Measurements from ENCODE around the gene CROCC2.

Gene CROCC2

DNA sequence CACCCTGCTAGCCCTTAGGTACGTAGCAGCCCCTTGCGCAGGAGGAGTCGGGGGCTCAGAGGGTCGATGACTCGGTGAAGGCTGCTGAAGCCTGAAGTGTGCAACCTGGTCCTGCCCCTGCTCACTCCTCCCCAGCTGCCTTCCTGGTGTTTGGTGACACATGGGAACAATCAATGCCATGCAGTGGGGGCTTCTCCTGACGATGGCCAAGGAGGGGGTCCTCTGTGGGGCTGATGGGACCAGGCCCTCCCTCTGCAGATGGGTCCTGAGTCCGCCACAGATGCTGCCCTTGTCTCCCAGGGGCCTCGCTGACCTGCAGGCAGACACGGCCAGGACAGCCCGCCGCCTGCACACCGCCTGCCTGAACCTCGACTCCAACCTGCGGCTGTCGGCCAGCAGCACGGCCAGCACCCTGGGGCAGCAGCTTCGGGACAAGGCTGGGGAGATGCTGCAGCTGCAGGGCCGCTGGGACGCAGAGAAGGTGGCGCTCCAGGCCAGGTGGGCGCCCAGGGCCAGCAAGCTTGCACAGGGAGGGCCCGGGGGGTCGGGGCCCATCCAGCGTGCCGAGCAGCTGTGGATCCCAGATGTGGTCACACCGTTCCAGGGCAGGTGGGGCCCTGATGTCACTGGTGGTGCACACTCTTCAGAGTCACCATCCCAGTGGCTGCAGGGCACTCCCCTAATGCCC, 24.6 kb downstream of the CROCC2 start:
- no peaks in the 10 kb centered on the region for H3K9me2 ChIP-seq (ENCODE audit: low read depth, low read length)
- H3K4me3 ChIP-seq (ENCODE audit: low read depth, low read length, poor library complexity, severe bottlenecking), result no peak overlapping the region
- no peaks in the 10 kb centered on the region for H3K79me2 ChIP-seq (ENCODE audit: insufficient read depth, low read length)
- H3K36me3 ChIP-seq (ENCODE audit: insufficient read depth, low read length), result no peaks in the 10 kb centered on the region
- H3K9me3 ChIP-seq (ENCODE audit: low read length), result no peaks in the 10 kb centered on the region
- no peak overlapping the region for H3K9ac ChIP-seq (ENCODE audit: low read length)
- no peaks in the 10 kb centered on the region for H3F3A ChIP-seq (ENCODE audit: insufficient read depth, low read length)
- no peak overlapping the region for H2AFZ ChIP-seq (ENCODE audit: low read length)
- no peak overlapping the region for H3K4me2 ChIP-seq (ENCODE audit: low read length)
- H3K27me3 ChIP-seq (ENCODE audit: insufficient read depth, low read length), result no peaks in the 10 kb centered on the region
- H4K20me1 ChIP-seq (ENCODE audit: insufficient read depth, low read length), result no peaks in the 10 kb centered on the region
- TF ChIP-seq, protein P1, sequence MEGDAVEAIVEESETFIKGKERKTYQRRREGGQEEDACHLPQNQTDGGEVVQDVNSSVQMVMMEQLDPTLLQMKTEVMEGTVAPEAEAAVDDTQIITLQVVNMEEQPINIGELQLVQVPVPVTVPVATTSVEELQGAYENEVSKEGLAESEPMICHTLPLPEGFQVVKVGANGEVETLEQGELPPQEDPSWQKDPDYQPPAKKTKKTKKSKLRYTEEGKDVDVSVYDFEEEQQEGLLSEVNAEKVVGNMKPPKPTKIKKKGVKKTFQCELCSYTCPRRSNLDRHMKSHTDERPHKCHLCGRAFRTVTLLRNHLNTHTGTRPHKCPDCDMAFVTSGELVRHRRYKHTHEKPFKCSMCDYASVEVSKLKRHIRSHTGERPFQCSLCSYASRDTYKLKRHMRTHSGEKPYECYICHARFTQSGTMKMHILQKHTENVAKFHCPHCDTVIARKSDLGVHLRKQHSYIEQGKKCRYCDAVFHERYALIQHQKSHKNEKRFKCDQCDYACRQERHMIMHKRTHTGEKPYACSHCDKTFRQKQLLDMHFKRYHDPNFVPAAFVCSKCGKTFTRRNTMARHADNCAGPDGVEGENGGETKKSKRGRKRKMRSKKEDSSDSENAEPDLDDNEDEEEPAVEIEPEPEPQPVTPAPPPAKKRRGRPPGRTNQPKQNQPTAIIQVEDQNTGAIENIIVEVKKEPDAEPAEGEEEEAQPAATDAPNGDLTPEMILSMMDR (IDR thresholded peaks at IDR 0.05; ENCODE audit: low read length), result no peak
- no peak for TF ChIP-seq EZH2 (IDR thresholded peaks at IDR 0.05; ENCODE audit: borderline replicate concordance, low read length)
- no peak overlapping the region for H3K27ac ChIP-seq (ENCODE audit: low read depth, low read length, poor library complexity, severe bottlenecking)
- H3K4me1 ChIP-seq (ENCODE audit: insufficient read depth, low read length, severe bottlenecking), result no peaks in the 10 kb centered on the region

DNA sequence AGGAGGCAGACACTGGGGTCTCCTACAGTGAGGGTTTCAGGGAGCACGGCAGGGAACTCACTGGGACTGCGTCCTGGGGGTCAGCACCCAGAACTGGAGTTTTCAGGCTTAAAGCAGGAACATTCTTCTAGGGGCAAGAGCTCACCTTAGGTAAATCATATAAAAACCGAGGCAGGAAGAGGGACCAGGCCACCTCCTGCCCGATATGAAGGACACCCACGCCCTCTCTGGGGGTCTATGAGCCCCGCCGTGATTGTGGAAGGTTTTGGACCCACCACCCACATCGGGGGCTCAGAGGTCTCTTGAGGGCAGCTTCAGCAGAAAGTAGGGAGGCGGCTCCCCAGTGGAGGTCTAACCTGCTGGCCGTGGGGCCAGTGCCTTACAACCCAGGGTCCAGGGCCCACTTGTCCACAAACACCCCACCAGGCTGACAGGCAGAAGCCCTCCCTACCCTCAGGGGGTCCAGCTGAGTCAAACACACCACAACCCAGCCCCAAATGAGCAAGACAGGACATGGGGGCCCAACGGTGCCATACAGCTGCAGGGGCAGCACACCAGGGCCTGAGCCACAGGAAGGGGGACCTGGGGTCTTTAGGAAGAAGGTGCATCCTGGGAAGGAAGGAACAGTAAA, 25.3 kb downstream of the CROCC2 start:
- H4K20me1 ChIP-seq (ENCODE audit: insufficient read depth, low read length), result no peaks in the 10 kb centered on the region
- no peaks in the 10 kb centered on the region for H3F3A ChIP-seq (ENCODE audit: insufficient read depth, low read length)
- H2AFZ ChIP-seq (ENCODE audit: low read length), result no peak overlapping the region
- no peaks in the 10 kb centered on the region for H3K9me2 ChIP-seq (ENCODE audit: low read depth, low read length)
- no peaks in the 10 kb centered on the region for H3K4me1 ChIP-seq (ENCODE audit: insufficient read depth, low read length, severe bottlenecking)
- TF ChIP-seq, protein P1 (IDR thresholded peaks at IDR 0.05; ENCODE audit: low read length), result no peak
- no peak for TF ChIP-seq EZH2 (IDR thresholded peaks at IDR 0.05; ENCODE audit: borderline replicate concordance, low read length)
- H3K27me3 ChIP-seq (ENCODE audit: insufficient read depth, low read length), result no peaks in the 10 kb centered on the region
- H3K9ac ChIP-seq (ENCODE audit: low read length), result no peak overlapping the region
- H3K27ac ChIP-seq (ENCODE audit: low read depth, low read length, poor library complexity, severe bottlenecking), result no peak overlapping the region
- no peaks in the 10 kb centered on the region for H3K79me2 ChIP-seq (ENCODE audit: insufficient read depth, low read length)
- H3K9me3 ChIP-seq (ENCODE audit: low read length), result no peaks in the 10 kb centered on the region
- H3K4me2 ChIP-seq (ENCODE audit: low read length), result no peak overlapping the region
- H3K4me3 ChIP-seq (ENCODE audit: low read depth, low read length, poor library complexity, severe bottlenecking), result no peak overlapping the region
- H3K36me3 ChIP-seq (ENCODE audit: insufficient read depth, low read length), result no peaks in the 10 kb centered on the region

DNA sequence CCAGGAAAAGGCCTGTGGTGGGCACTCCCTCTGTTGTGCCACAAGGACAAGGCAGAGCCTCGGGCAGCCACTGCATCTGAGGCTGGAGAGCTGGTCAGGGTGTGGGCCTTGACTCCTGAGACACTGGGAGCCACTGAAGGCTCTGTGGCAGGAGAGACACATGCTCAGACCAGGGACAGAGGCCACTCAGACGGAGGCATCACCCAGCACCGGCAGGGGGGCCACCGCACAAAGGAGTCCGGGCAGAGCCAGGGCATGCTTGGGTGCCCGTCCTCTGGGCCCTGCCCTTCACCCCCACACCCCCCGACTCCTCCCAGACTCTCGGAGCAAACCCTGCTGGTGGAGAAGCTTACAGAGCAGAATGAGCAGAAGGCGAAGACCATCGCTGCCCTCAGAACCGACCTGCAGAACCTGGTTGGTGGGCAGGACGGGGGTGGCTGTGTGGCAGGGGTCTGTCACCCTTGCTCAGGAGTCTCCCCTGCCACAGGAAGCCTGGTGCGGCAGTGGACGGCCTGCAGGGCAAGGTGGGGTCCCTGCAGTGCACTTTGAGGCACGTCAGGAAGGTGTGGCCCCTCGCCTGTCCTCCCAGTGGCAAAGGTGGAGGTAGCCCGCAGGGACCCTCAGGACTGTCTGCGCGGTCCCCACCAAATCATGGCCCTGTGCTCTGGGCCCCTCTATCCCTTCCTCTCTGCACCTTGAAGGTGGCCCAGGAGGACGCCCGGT, 26.0 kb downstream of the CROCC2 start:
- TF ChIP-seq EZH2 (IDR thresholded peaks at IDR 0.05; ENCODE audit: borderline replicate concordance, low read length), result no peak
- TF ChIP-seq, protein P1 (IDR thresholded peaks at IDR 0.05; ENCODE audit: low read length), result no peak
- no peaks in the 10 kb centered on the region for H3K79me2 ChIP-seq (ENCODE audit: insufficient read depth, low read length)
- no peaks in the 10 kb centered on the region for H3K9me3 ChIP-seq (ENCODE audit: low read length)
- no peaks in the 10 kb centered on the region for H3F3A ChIP-seq (ENCODE audit: insufficient read depth, low read length)
- H3K27me3 ChIP-seq (ENCODE audit: insufficient read depth, low read length), result no peaks in the 10 kb centered on the region
- no peaks in the 10 kb centered on the region for H4K20me1 ChIP-seq (ENCODE audit: insufficient read depth, low read length)
- no peak overlapping the region for H3K4me2 ChIP-seq (ENCODE audit: low read length)
- no peak overlapping the region for H2AFZ ChIP-seq (ENCODE audit: low read length)
- H3K4me3 ChIP-seq (ENCODE audit: low read depth, low read length, poor library complexity, severe bottlenecking), result no peak overlapping the region
- H3K27ac ChIP-seq (ENCODE audit: low read depth, low read length, poor library complexity, severe bottlenecking), result no peak overlapping the region
- H3K9me2 ChIP-seq (ENCODE audit: low read depth, low read length), result no peaks in the 10 kb centered on the region
- no peak overlapping the region for H3K9ac ChIP-seq (ENCODE audit: low read length)
- no peaks in the 10 kb centered on the region for H3K36me3 ChIP-seq (ENCODE audit: insufficient read depth, low read length)
- no peaks in the 10 kb centered on the region for H3K4me1 ChIP-seq (ENCODE audit: insufficient read depth, low read length, severe bottlenecking)
